GM12875 (cell line): ENCODE results near the gene MMEL1.

Experiments used
- H3K4me3 ChIP-seq: one replicate; pipeline ENCODE4 v1.5.1; 2011; ENCODE audit warnings: low read depth, low read length, control low read depth
- TF ChIP-seq, protein P1 (sequence below): IDR thresholded peaks from 2 replicates; pipeline ENCODE4 v1.5.1; 2011; ENCODE audit warnings: low read depth, mild to moderate bottlenecking, control low read depth, inconsistent platforms, low read length, moderate library complexity, borderline replicate concordance; ENCODE audit not compliant: insufficient read depth

Gene MMEL1

DNA sequence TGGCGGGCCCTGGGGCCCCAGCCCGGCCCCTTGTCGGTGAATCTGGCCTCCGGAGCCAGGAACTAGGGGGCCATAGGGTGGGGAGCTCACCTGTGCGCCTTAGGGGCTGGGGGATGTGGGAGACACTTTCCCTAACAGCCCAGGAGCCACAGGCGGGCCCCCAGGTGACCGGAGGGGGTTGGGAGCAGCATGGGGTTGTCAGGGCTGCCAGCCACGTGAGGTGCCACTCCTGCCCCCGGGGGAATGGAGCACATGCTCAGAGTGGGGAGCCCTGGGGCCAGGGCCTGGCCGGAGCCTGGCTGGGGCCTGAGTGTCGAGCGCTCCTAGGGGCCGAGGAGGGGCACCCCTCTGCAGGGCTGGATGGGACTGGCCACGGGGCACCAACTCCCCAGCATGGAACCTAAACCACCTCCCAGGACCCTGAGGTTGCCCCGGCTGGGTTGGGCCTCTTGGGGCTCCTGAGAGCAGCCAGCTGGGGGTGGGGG lies 26.4 kb downstream of the MMEL1 start:
- H3K4me3 ChIP-seq, result no peak overlapping the region
- TF ChIP-seq, protein P1, sequence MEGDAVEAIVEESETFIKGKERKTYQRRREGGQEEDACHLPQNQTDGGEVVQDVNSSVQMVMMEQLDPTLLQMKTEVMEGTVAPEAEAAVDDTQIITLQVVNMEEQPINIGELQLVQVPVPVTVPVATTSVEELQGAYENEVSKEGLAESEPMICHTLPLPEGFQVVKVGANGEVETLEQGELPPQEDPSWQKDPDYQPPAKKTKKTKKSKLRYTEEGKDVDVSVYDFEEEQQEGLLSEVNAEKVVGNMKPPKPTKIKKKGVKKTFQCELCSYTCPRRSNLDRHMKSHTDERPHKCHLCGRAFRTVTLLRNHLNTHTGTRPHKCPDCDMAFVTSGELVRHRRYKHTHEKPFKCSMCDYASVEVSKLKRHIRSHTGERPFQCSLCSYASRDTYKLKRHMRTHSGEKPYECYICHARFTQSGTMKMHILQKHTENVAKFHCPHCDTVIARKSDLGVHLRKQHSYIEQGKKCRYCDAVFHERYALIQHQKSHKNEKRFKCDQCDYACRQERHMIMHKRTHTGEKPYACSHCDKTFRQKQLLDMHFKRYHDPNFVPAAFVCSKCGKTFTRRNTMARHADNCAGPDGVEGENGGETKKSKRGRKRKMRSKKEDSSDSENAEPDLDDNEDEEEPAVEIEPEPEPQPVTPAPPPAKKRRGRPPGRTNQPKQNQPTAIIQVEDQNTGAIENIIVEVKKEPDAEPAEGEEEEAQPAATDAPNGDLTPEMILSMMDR, result no peak

DNA sequence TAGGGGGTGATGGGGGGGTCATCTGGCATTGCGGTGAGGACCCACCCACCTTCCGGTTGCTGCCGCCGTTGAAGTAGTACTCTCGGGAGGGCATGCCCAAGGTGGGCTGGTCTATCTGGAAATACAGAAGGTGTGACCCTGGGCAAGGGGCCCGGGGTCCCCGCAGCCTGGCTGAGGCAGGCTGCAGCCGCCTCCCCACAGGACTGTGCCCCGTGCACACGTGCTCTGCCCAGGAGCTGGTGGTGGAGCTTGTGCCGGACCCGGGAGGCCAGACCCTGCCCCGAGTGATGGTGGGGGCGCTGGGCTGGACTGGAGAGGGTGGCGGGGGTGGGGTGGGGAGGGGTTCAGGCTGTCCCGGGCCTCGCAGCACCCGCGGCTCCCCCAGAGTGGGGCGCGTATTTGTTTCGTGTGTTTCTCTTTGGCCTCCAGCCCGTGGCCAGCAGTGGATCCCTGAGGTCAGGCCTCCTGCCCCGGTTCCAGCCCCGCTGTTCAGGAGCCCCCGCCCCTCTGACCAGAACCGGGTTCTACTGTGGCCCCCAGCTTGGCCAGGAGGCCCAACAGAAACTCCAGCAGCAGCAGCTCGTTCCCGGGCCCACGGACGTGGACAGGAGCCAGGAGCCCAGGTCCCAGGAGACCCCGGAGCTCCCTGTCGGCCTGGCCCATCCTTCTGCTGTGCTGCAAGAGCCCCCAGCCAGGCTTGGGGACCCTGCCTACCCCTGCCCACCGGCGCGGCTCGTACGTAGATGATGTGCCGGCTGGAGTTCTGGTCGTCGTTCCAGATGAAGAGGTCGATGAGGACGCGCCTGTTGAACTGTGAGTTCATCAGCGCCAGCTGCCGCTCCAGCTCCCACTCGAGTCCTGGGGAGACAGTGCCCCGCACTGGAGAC lies 27.1 kb downstream of the MMEL1 start:
- TF ChIP-seq, protein P1, result no peak
- no peak overlapping the region for H3K4me3 ChIP-seq

DNA sequence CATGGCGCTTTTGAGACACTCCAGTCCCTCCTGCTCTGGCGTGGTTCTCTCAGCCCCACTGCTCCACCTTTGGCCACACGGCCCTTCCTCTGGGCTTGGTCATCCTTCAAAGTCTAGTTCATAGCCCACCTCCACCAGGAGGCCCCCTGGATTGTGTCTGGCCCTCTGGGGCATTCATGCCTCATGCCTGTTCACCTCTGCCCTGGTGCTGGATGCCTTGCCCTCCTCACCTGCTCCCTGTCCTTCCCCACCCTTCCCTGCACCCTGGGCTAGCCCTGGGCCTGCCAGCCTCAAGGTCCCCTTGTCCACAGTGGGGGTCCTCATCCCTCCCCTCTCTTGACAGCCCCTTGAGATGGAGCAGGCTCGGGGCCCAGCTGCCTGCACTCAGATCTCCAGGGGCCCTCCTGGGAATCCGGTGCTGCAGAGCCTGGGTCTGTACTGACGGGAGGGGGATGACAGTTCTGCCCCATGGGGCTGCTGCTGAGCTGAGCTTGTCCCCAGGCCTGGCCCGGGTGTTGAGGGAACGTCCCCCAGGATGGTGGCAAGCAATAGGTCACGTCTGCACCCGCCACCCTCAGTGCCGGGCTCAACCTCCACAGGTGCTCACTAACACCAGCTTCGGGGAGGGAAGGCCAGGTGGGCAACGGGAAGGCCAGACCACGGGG lies 27.8 kb downstream of the MMEL1 start:
- H3K4me3 ChIP-seq, result no peak overlapping the region
- TF ChIP-seq, protein P1, result no peak

DNA sequence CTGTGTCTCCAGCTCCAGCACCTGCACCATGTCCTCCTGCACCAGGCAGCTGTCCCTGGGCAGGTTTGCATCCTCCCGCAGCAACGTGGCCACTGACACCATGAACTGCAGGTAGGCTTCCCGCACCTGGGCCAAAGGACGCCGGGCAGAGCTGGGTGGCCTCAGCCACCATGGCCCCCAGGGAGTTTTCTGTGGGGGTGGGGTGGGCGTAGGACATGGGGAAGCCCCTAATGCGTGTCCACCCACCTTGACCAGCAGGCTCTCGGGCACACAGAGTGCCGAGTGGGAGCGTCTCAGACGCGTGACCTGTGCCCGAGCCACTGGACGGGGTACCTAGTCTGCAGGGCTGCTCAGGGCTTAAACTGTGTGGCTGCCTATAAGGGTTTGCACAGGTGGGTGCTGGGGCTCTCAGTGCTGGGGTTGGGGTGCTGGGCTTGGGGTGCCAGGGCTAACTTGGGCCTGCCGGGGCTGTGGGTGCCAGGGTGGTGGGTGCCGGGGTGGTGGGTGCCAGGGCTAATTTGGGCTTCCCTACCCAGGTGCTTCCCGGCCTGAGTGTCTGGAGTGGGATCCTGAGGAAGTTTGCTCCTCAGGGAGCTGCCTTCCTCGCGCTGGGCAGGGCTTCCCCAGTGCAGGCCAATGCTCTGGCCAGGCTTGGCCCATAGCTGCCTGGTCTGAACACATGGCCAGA lies 28.5 kb downstream of the MMEL1 start:
- H3K4me3 ChIP-seq, result no peak overlapping the region
- TF ChIP-seq, protein P1, result no peak

DNA sequence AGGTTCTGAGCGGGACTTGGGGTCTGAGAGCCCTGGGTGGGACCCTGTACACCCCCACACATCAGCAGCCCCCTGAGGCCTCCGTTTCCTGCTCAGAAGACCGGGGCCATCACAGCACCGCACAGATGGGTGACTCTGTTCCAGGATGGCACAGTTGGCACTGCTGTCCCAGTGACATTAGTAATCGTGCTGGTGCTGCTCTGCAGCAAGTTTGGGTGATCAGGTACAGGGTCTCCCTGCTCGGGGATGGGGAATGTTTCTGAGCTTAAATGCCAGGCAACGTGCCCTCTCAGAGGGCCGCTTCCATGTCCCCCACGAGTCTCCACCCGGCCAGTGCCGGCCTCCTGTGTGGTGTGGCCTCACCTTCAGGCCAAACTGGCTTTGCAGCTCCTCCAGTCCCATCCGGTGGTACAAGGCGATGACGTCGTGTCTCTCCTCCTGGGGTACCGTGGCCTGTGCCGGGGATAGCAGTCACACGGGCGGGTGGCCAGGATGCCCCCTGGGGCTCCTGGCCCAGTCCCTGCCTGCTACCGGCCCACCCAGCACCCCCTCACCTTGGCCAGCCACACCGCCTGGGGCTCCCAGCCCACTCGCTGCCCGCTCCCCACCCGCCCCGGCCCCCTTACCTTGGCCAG lies 29.2 kb downstream of the MMEL1 start:
- TF ChIP-seq, protein P1, result no peak
- no peak overlapping the region for H3K4me3 ChIP-seq

DNA sequence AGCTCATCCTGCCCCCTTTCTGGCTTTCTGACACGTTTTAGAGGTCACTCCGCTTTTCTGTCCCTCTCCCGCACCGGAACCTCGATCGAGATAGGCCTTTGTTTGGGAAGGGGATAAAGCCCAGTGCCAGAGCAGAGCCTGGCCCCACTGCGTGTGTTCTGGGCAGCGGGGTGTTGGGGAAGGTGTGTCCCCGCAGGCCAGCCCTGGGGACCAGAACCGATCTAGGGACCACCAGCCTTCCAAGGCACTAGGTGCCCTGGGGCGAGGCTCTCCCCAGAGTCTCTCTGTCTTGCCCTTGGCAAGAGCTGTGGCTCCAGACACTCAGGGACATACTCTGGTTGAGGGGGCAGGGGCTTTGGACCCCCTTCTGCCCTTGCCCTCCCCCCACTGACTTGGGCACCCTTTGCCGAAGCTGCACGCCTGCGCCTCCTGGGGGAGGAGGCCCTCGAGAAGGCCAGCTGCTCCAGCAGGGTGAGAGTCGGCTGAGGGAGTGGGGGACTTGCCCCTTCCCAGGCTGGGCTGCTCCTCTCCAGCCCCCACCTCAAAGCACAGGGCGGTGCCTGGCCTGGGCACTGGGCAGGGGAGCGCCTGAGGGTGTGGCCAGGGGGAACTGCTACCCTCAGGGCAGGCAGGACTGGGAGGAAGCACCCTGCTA lies 29.8 kb downstream of the MMEL1 start:
- H3K4me3 ChIP-seq, result no peak overlapping the region
- TF ChIP-seq, protein P1, result no peak
